H1 (cell line): ENCODE results near the gene MAN1A2. TPM values are rescaled to one million over a fixed set of nuclear protein-coding genes. Genes with fewer than 3 reads are reported as not detected.

Experiments
- CTCF ChIP-seq, 3 experiments: IDR thresholded peaks; 1 replicate in 2 of 3; 2 replicates in 1 of 3; pipeline versions ENCODE4 v1.5.1 to v1.6.1; 2011; ENCODE audit warnings: low read length in 3 of 3, mild to moderate bottlenecking in 3 of 3, inconsistent platforms in 2 of 3, low read depth in 1 of 3, moderate library complexity in 1 of 3; ENCODE audit not compliant: insufficient read depth in 1 of 3; ENCODE audit errors: control extremely low read depth in 1 of 3
- EZH2 ChIP-seq: fragments of 200-600 bp; sonication (generic); IDR thresholded peaks from 2 replicates; pipeline ENCODE4 v1.7.1; 2012; ENCODE audit warnings: low read depth, mild to moderate bottlenecking, moderate library complexity, low read length, inconsistent platforms; ENCODE audit not compliant: severe bottlenecking
- GABPA ChIP-seq: IDR thresholded peaks from 2 replicates; pipeline ENCODE4 v1.6.1; 2011; ENCODE audit warnings: mild to moderate bottlenecking, low read length, moderate library complexity, borderline replicate concordance; ENCODE audit not compliant: insufficient read depth
- RAD21 ChIP-seq, 2 experiments: IDR thresholded peaks in 1 of 2; conservative IDR thresholded peaks in 1 of 2; 2 replicates each; pipeline ENCODE4 v1.6.1; 2011; ENCODE audit warnings: low read depth in 2 of 2, low read length in 2 of 2, improper control_type of control experiment in 1 of 2, inconsistent platforms in 1 of 2, mild to moderate bottlenecking in 1 of 2, moderate library complexity in 1 of 2
- SIN3A ChIP-seq, 2 experiments: IDR thresholded peaks in 1 of 2; conservative IDR thresholded peaks in 1 of 2; 2 replicates each; pipeline ENCODE4 v1.6.1; 2011 to 2012; ENCODE audit warnings: low read length in 2 of 2, improper control_type of control experiment in 1 of 2, low read depth in 1 of 2, mild to moderate bottlenecking in 1 of 2
- polyA plus RNA-seq, 7 experiments: library from polyadenylated mRNA; depleted of rRNA in 3 of 7; stranded (reverse) in 5 of 7; unstranded in 2 of 7; fragments of >200 nt in 5 of 7; fragments of 200-250 nt in 2 of 7; gene quantifications; 1 replicate in 5 of 7; 2 replicates in 1 of 7; 4 replicates in 1 of 7; pipeline versions ENCODE4 v1.2.1 to v1.2.3, GENCODE V29; 2011 to 2013; ENCODE audit warnings: missing spikeins in 2 of 7, mixed read lengths in 2 of 7
- total RNA-seq: library from RNA; stranded (reverse); fragmentation: NEBNext Ultra II Directional; extraction: Animal tissue kit (Norgen Biotek cat#: 25700); gene quantifications from 2 replicates; pipeline ENCODE4 v1.2.1, GENCODE V29; 2021

The MAN1A2 gene
- total and polyA plus RNA-seq, 2 of the 8 experiments (the other 6 are each of a cell fraction or from before 2014, with no cell fraction given): 5.5 to 18.8 TPM

- TF ChIP-seq GABPA (no peak), SIN3A (conservative IDR thresholded peaks at IDR 0.05 in 1 of 2, IDR thresholded peaks at IDR 0.05 in 1 of 2; ENCODE audit: low read depth in 1 of 2, low read length in 2 of 2) (no peak), EZH2 (no peak), RAD21 (IDR thresholded peaks at IDR 0.05 in 1 of 2, conservative IDR thresholded peaks at IDR 0.05 in 1 of 2; ENCODE audit: low read depth in 2 of 2, low read length in 2 of 2) (no peak), CTCF (IDR thresholded peaks at IDR 0.05; ENCODE audit: control extremely low read depth in 1 of 3, insufficient read depth in 1 of 3, low read depth in 1 of 3, low read length in 3 of 3) (no peak)
These were observed 160.4 kb downstream of the MAN1A2 start (continued) for GRCh38 chr1:117527566-117528102.
